Breast epithelium (tissue), 4 donors: ENCODE measurements around the gene PPIAL4G. TPM values are rescaled to one million over a fixed set of nuclear protein-coding genes. Genes with fewer than 3 reads are reported as not detected.
"Not testable (repeated sequence)": the region's sequence is repeated elsewhere in the genome, so short reads cannot be mapped to it uniquely, and the experiment has no call there.

ENCODE experiments used
- DNase-seq, 2 donors: peaks; one replicate each; pipeline ENCODE4 v3.0.0-alpha.2; 2019; ENCODE audit warnings: low spot score in 2 of 2
- H3K27ac ChIP-seq, 2 donors: fragments of 200-600 bp; sonication (generic) in 1 of 2; one replicate each; pipeline ENCODE4 v1.5.1; 2016 to 2019; ENCODE audit warnings: mild to moderate bottlenecking in 1 of 2
- H3K27me3 ChIP-seq, 2 donors: fragments of 200-600 bp; sonication (generic) in 1 of 2; one replicate each; pipeline versions ENCODE4 v1.5.1 to v1.6.0; 2017 to 2019; ENCODE audit warnings: control low read depth in 1 of 2, mild to moderate bottlenecking in 1 of 2
- H3K36me3 ChIP-seq: fragments of 200-600 bp; one replicate; pipeline ENCODE4 v1.5.1; 2019
- H3K4me1 ChIP-seq, 2 donors: fragments of 200-600 bp; sonication (generic); one replicate each; pipeline ENCODE4 v1.5.1; 2016 to 2019; ENCODE audit warnings: control low read depth in 1 of 2
- H3K4me3 ChIP-seq, 3 donors: fragments of 200-600 bp; sonication (generic); 1 replicate in 2 of 3; 2 replicates in 1 of 3; pipeline ENCODE4 v1.5.1; 2016 to 2019; ENCODE audit warnings: mild to moderate bottlenecking in 3 of 3, moderate library complexity in 2 of 3
- H3K9me3 ChIP-seq, 2 donors: fragments of 200-600 bp; sonication (generic) in 1 of 2; one replicate each; pipeline ENCODE4 v1.5.1; 2016 to 2019; ENCODE audit warnings: control low read depth in 1 of 2
- POLR2A ChIP-seq: fragments of 450-650 bp; IDR thresholded peaks from one replicate; pipeline ENCODE4 v1.6.1; 2016; ENCODE audit warnings: antibody characterized with exemption, mild to moderate bottlenecking, moderate library complexity
- POLR2AphosphoS5 ChIP-seq, 3 donors: sonication (generic); formaldehyde crosslinking; IDR thresholded peaks; one replicate each; pipeline ENCODE4 v1.6.1; 2017; ENCODE audit warnings: antibody characterized with exemption in 3 of 3
- intact Hi-C: fragments of 100-400 bp; cut with DNase I; formaldehyde crosslinking; loops from one replicate; pipeline ENCODE4 v1.15.1; 2023; ENCODE audit warnings: low total_unique reads
- total RNA-seq, 3 donors: library from RNA; depleted of rRNA; stranded (reverse); fragments of >200 nt; gene quantifications; one replicate each; pipeline ENCODE4 v1.1.0, GENCODE V29; 2016

PPIAL4G gene
- total RNA-seq: under 1 TPM in 2 of 3 donors, not detected in 1; under 0.01 to 0.15 TPM

DNA sequence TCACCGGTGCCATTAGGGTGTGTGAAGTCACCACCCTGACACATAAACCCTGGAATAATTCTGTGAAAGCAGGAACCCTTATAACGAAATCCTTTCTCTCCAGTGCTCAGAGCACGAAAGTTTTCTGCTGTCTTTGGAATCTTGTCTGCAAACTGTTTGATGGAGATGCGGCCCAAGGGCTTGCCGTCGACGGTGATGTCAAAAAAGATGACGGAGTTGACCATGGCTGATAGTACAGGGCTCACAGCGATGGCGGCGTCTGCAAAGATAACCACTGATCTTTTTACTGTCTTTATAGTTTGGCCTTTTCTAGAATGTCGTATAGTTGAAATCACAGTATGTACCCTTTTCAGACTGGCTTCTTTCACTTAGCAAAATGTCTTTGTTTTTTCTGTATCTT lies at the start of gene PPIAL4G:
TSS of gene PPIAL4G (minus strand) at position 274 of the 400 bp plus-strand sequence. CDS start at position 224, 50 bp downstream.
- intact Hi-C loops, H3K9me3 ChIP-seq, H3K27me3 ChIP-seq, H3K4me1 ChIP-seq, H3K4me3 ChIP-seq, DNase-seq, H3K27ac ChIP-seq, H3K36me3 ChIP-seq: not testable (repeated sequence)

- intact Hi-C loops, H3K36me3 ChIP-seq, DNase-seq, H3K4me3 ChIP-seq, H3K27me3 ChIP-seq, H3K27ac ChIP-seq, H3K9me3 ChIP-seq, H3K4me1 ChIP-seq: not testable (repeated sequence)
These were observed 49.1 kb upstream of the PPIAL4G start for GRCh38 chr1:148532158-148532557.

GRCh38 chr1:148529101-148529567 lies 46.0 kb upstream of the PPIAL4G start:
- H3K27me3 ChIP-seq, H3K9me3 ChIP-seq, intact Hi-C loops, H3K4me1 ChIP-seq, H3K36me3 ChIP-seq: not testable (repeated sequence)
- peak; percentile 54 to 69 for DNase-seq
- Histone ChIP-seq H3K27ac (peak overlapping the region; percentile 60 to 75), H3K4me3 (peak overlapping the region; percentile 17 to 56 (median 40))
- TF ChIP-seq POLR2AphosphoS5 (IDR thresholded peaks at IDR 0.05): peak in 1 of 3 donors; percentile 19

- intact Hi-C loops, H3K36me3 ChIP-seq, DNase-seq, H3K4me1 ChIP-seq, H3K9me3 ChIP-seq, H3K27me3 ChIP-seq: not testable (repeated sequence)
- Histone ChIP-seq H3K27ac (peak overlapping the region; percentile 60 to 75), H3K4me3 (peak overlapping the region; percentile 17 to 56 (median 40))
These were observed 45.5 kb upstream of the PPIAL4G start for GRCh38 chr1:148528591-148528990.

DNA sequence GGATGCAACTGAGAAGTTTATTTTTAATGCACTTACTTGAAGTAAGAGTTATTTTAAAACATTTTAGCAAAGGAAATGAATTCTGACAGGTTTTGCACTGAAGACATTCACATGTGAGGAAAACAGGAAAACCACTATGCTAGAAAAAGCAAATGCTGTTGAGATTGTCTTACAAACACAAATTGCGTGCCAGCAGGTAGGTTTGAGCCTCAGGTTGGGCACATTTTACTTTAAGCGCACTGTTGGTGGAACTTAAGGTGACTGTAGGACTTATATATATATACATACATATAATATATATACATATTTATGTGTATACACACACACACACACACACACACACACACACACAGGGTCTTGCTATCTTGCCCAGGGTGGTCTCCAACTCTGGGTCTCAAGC lies 43.5 kb upstream of the PPIAL4G start:
- H3K9me3 ChIP-seq, H3K4me1 ChIP-seq, DNase-seq, H3K36me3 ChIP-seq, intact Hi-C loops, H3K27me3 ChIP-seq, H3K27ac ChIP-seq, H3K4me3 ChIP-seq: not testable (repeated sequence)

GRCh38 chr1:148523205-148524144 lies 40.4 kb upstream of the PPIAL4G start:
- H3K4me1 ChIP-seq, H3K27me3 ChIP-seq, H3K36me3 ChIP-seq, intact Hi-C loops, DNase-seq, H3K9me3 ChIP-seq, H3K27ac ChIP-seq: not testable (repeated sequence)
- peak overlapping the region in 2 of 3 donors; percentile 46 to 67 for H3K4me3 ChIP-seq

- intact Hi-C loops, H3K4me1 ChIP-seq, H3K9me3 ChIP-seq, H3K27me3 ChIP-seq, H3K36me3 ChIP-seq: not testable (repeated sequence)
- TF ChIP-seq POLR2A: peak; percentile 96
- TF ChIP-seq POLR2AphosphoS5 (IDR thresholded peaks at IDR 0.05): peak; percentile 92 to 99 (median 99)
- Histone ChIP-seq H3K27ac (peak overlapping the region; percentile 76 to 79), H3K4me3 (peak overlapping the region; percentile 37 to 67 (median 46))
- DNase-seq: peak; percentile 92 to 96
These were observed 39.6 kb upstream of the PPIAL4G start for GRCh38 chr1:148522561-148523204.

DNA sequence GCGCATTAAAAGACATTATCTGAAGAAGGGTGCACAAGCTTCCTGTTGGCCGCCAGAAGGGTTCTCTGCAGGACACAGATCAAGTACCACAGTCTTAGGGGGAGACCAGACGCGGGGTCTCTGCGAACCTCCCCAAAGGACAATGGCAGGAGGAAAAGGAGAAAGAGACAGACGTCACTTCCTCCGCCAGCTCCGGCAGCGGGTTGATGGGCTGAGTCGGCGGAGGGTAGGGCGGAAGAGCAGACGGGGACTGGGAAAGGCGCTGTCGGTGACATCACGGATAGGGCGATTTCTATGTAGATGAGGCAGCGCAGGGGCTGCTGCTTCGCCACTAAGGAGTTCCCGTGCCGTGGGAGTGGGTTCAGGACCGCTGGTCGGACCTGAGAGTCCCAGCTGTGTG lies 39.0 kb upstream of the PPIAL4G start:
- H3K4me1 ChIP-seq, intact Hi-C loops, H3K36me3 ChIP-seq, H3K27me3 ChIP-seq, H3K9me3 ChIP-seq: not testable (repeated sequence)
- peak; percentile 83 to 90 for DNase-seq
- H3K4me3 ChIP-seq: peak overlapping the region; percentile 37 to 67 (median 46)
- peak overlapping the region; percentile 76 to 79 for H3K27ac ChIP-seq

- intact Hi-C loops, H3K36me3 ChIP-seq, H3K4me1 ChIP-seq, DNase-seq, H3K27me3 ChIP-seq, H3K27ac ChIP-seq, H3K9me3 ChIP-seq, H3K4me3 ChIP-seq: not testable (repeated sequence)
These were observed 31.2 kb upstream of the PPIAL4G start for GRCh38 chr1:148514310-148514709.

DNA sequence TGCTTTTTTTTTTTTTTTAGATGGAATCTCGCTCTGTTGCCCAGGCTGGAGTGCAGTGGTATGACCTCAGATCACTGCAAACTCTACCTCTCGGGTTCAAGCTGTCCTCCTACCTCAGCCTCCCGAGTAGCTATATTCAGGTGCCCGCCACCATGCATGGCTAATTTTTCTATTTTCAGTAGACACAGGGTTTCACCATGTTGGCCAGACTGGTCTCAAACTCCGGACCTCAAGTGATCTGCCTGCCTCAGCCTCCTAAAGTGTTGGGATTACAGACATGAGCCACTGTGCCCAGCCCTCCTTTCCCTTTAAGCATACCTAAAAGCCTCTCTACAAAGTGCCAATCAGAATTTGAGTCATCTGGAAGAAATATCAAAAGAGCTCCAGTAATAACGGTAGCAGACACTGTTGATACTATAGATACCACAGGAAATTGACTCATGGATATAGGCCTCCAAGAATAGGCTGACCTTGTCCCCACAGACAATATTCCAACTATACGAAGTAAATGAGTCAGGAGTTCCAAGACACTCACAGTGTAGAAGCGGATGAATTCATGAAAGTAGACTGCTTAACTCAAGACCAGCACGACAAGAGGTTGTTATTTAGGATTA lies 29.6 kb upstream of the PPIAL4G start:
- intact Hi-C loops, H3K36me3 ChIP-seq, H3K4me3 ChIP-seq, H3K27ac ChIP-seq, H3K27me3 ChIP-seq, H3K9me3 ChIP-seq, DNase-seq, H3K4me1 ChIP-seq: not testable (repeated sequence)

- H3K9me3 ChIP-seq, DNase-seq, H3K4me1 ChIP-seq, intact Hi-C loops, H3K36me3 ChIP-seq, H3K4me3 ChIP-seq, H3K27ac ChIP-seq, H3K27me3 ChIP-seq: not testable (repeated sequence)
These were observed 10.8 kb upstream of the PPIAL4G start for GRCh38 chr1:148493933-148494332.

DNA sequence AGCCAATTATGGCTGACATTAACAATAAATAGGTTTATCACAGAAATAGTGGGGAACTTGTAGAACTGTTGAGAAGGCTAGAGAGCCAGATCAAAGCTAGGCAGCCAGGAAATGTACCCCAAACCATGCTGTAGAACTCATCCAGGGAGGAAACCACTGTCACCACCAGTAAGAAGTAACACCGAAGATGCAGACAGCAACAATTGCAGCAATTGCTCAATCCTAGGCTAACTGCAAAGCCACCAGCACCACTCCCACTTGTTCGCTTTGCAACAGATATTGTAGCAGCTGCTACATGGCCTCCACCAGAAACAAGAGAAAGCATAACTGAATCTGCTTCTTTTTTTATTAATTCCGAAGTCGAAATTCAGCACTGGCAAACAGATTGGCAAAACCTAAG lies 2.0 kb downstream of the PPIAL4G start:
- H3K36me3 ChIP-seq, H3K27me3 ChIP-seq, H3K27ac ChIP-seq, DNase-seq, H3K4me1 ChIP-seq, intact Hi-C loops, H3K9me3 ChIP-seq, H3K4me3 ChIP-seq: not testable (repeated sequence)
